Smooth muscle cell (in vitro differentiated cells): ENCODE results near the gene ASCC1. TPM values are rescaled to one million over a fixed set of nuclear protein-coding genes. Genes with fewer than 3 reads are reported as not detected.
"Not testable (repeated sequence)": the region's sequence is repeated elsewhere in the genome, so short reads cannot be mapped to it uniquely, and the experiment has no call there.

Experiments
- DNase-seq: peaks from one replicate; lab custom pipeline; 2025; ENCODE audit not compliant: unreplicated experiment; lab: John Stamatoyannopoulos, UW
- H2AFZ ChIP-seq: fragments of 200-600 bp; sonication (generic); 2 replicates; pipeline ENCODE4 v1.6.0; 2016; ENCODE audit warnings: antibody characterized with exemption, low read depth, mild to moderate bottlenecking
- H3F3A ChIP-seq: fragments of 200-600 bp; sonication (generic); 2 replicates; pipeline ENCODE4 v1.6.0; 2017; ENCODE audit warnings: antibody characterized with exemption, low read depth
- H3K27ac ChIP-seq: fragments of 200-600 bp; sonication (generic); 2 replicates; pipeline ENCODE4 v1.5.1; 2016; ENCODE audit warnings: low read depth, mild to moderate bottlenecking
- H3K27me3 ChIP-seq: fragments of 200-600 bp; sonication (generic); 2 replicates; pipeline ENCODE4 v1.6.1; 2016; ENCODE audit warnings: low read depth, mild to moderate bottlenecking
- H3K36me3 ChIP-seq: fragments of 200-600 bp; sonication (generic); 2 replicates; pipeline ENCODE4 v1.5.1; 2016; ENCODE audit warnings: low read depth
- H3K4me1 ChIP-seq: fragments of 200-600 bp; sonication (generic); 2 replicates; pipeline ENCODE4 v1.5.1; 2016; ENCODE audit warnings: low read depth
- H3K4me2 ChIP-seq: fragments of 200-600 bp; sonication (generic); 2 replicates; pipeline ENCODE4 v1.6.0; 2016; ENCODE audit warnings: mild to moderate bottlenecking
- H3K4me3 ChIP-seq: fragments of 200-600 bp; sonication (generic); 2 replicates; pipeline ENCODE4 v1.5.1; 2016; ENCODE audit warnings: mild to moderate bottlenecking
- H3K79me2 ChIP-seq: fragments of 200-600 bp; sonication (generic); 2 replicates; pipeline ENCODE4 v1.6.0; 2016; ENCODE audit warnings: low read depth, mild to moderate bottlenecking
- H3K9ac ChIP-seq: fragments of 200-600 bp; sonication (generic); 2 replicates; pipeline ENCODE4 v1.6.0; 2016; ENCODE audit warnings: low read depth
- H3K9me3 ChIP-seq: fragments of 200-600 bp; sonication (generic); replicated peaks from 2 replicates; pipeline ENCODE4 v1.5.1; 2016; ENCODE audit warnings: low read depth
- H4K20me1 ChIP-seq: fragments of 200-600 bp; sonication (generic); 2 replicates; pipeline ENCODE4 v1.6.0; 2016; ENCODE audit warnings: low read depth
- WGBS: methylation state at CpG from one replicate; pipeline ENCODE4 v1.1.7; 2016; ENCODE audit warnings: low lambda C conversion rate; 5-methylcytosine and 5-hydroxymethylcytosine counted together
- polyA plus RNA-seq: library from polyadenylated mRNA; unstranded; fragments of >200 nt; fragmentation: Nextera tagmentation; extraction: Ambion mirVana; gene quantifications from 2 replicates; pipeline ENCODE4 v1.2.1, GENCODE V29; 2016
- total RNA-seq: library from RNA; depleted of rRNA; stranded (reverse); fragments of >200 nt; gene quantifications from 2 replicates; pipeline ENCODE4 v1.2.3, GENCODE V29; 2014
- TF ChIP-seq, protein P1 (sequence below): fragments of 200-600 bp; sonication (generic); IDR thresholded peaks from 2 replicates; pipeline ENCODE4 v1.5.1; 2017; ENCODE audit warnings: borderline replicate concordance, mild to moderate bottlenecking, antibody characterized with exemption; ENCODE audit not compliant: insufficient read depth, poor library complexity, severe bottlenecking

The ASCC1 gene
- total and polyA plus RNA-seq, 2 experiments from 2014 or later: 24.0 to 28.1 TPM

DNA sequence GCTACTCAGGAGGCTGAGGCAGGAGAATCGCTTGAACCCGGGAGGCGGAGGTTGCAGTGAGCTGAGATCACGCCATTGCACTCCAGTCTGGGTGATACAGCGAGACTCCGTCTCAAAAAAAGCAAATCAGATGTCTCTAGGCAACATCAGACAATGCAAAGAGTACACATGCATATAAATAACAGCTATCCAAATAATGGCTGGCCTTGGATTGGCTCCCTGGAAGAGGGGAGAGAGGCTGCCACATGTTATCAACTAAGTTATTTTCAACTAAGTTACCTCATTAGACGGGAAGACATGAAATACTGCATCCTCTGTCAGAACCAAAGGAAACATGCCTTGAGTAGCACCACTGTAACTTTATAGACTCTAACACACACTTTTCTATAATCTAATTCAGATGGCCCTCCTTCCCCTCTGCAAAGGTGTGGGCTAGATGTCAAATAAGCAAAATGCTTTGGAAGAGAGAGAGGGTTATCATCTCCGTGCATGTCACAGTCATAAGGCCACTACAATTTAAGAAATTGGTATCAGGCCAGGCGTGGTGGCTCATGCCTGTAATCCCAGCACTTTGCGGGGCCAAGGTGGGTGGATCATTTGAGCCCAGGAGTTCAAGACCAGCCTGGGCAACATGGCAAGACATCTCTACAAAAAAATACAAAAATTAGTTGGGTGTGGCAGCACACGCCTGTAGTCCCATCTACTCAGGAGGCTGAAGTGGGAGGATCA lies 105.2 kb downstream of the ASCC1 start:
- Histone ChIP-seq H3K27me3 (no peaks in the 10 kb centered on the region), H3K9me3 (no peaks in the 10 kb centered on the region), H3F3A (no peaks in the 10 kb centered on the region), H3K4me2 (no peak overlapping the region), H3K4me1 (no peaks in the 10 kb centered on the region), H3K79me2 (no peaks in the 10 kb centered on the region), H3K9ac (no peak overlapping the region), H4K20me1 (no peaks in the 10 kb centered on the region), H2AFZ (no peak overlapping the region), H3K36me3 (peaks cover 2% of the 10 kb centered on the region), H3K4me3 (no peak overlapping the region), H3K27ac (no peak overlapping the region)
- no peak for DNase-seq
- 96% methylated on average over 11 of the region's 11 CpGs for WGBS
- TF ChIP-seq, protein P1, sequence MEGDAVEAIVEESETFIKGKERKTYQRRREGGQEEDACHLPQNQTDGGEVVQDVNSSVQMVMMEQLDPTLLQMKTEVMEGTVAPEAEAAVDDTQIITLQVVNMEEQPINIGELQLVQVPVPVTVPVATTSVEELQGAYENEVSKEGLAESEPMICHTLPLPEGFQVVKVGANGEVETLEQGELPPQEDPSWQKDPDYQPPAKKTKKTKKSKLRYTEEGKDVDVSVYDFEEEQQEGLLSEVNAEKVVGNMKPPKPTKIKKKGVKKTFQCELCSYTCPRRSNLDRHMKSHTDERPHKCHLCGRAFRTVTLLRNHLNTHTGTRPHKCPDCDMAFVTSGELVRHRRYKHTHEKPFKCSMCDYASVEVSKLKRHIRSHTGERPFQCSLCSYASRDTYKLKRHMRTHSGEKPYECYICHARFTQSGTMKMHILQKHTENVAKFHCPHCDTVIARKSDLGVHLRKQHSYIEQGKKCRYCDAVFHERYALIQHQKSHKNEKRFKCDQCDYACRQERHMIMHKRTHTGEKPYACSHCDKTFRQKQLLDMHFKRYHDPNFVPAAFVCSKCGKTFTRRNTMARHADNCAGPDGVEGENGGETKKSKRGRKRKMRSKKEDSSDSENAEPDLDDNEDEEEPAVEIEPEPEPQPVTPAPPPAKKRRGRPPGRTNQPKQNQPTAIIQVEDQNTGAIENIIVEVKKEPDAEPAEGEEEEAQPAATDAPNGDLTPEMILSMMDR: no peak

DNA sequence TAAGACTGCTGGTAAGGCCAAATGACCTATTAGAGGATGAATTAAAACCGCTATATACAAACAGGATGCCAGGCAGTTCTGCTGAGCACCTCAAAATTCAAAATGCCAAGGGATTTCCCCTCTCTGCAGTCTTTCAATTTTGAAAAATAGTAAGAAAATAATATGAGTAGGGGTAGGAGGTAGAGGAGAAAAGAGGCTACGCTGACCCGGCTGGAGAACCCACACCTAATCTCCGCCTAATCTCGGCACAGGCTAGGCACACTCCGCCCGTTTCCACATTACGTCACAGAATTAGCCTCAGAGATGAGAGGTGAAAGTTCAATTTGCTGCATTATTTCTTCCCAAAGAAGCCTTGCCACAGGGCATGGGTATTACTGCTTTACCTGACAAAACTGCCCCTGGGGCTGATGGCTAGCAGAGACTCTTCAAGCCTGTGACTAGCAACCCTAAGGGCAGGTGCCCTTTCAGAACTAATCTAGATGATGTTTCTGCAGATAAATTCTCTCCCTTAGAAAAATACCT lies 106.4 kb downstream of the ASCC1 start:
- H2AFZ ChIP-seq: no peak overlapping the region
- no peaks in the 10 kb centered on the region for H3K27me3 ChIP-seq
- H3K79me2 ChIP-seq: no peaks in the 10 kb centered on the region
- no peak overlapping the region for H3K9ac ChIP-seq
- no peaks in the 10 kb centered on the region for H3F3A ChIP-seq
- no peaks in the 10 kb centered on the region for H3K4me1 ChIP-seq
- H3K36me3 ChIP-seq: no peaks in the 10 kb centered on the region
- WGBS: 81% methylated on average over 8 of the region's 8 CpGs
- TF ChIP-seq, protein P1: no peak
- H3K4me2 ChIP-seq: no peak overlapping the region
- no peak overlapping the region for H3K27ac ChIP-seq
- H3K4me3 ChIP-seq: no peak overlapping the region
- DNase-seq: no peak
- H4K20me1 ChIP-seq: no peaks in the 10 kb centered on the region
- H3K9me3 ChIP-seq: no peaks in the 10 kb centered on the region

DNA sequence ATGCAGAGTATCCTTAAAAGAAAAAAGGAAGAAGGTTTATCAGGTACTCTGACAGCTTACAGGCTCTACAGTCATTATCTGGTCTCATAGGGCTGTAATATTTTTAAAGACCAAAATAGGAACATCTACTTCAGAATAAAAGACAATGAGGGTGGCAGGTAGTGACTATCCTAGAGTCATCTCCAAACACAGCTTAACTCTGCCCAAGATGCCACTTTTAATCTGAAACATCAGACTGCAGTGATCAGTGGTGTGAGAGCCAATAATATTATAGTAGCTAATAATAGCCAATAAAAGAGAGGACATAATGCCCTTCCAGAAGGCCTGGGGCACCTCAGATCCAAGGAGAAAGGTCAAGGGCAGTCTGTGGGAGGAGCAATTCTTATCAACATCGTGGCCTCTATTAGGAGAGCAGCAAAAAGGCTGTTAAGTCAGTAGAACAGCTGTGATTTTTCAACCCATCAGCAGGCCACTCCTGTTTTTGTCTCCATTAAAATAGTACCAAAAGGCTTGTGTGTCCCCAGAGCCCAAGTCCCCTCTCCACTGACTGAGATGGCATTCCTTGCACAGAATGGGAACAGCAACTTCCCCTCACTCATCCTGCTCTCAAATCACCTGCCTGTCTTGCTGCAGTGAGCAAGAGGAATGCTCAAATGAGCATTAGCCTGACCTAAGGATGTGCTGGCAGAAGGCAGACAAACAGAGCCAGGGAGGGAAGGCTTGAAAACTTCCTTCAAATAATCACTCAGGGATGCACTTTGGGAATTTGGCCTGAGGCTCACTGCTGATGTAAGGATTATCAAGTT lies 107.0 kb downstream of the ASCC1 start:
- Histone ChIP-seq H4K20me1 (no peaks in the 10 kb centered on the region), H3K4me1 (no peaks in the 10 kb centered on the region), H3K4me3 (no peak overlapping the region), H3K36me3 (no peaks in the 10 kb centered on the region), H3K4me2 (no peak overlapping the region), H3K27me3 (no peaks in the 10 kb centered on the region), H3F3A (no peaks in the 10 kb centered on the region), H3K79me2 (no peaks in the 10 kb centered on the region), H3K9me3 (no peaks in the 10 kb centered on the region), H2AFZ (no peak overlapping the region), H3K9ac (no peak overlapping the region), H3K27ac (no peak overlapping the region)
- TF ChIP-seq, protein P1: no peak
- 24% methylated on average over 1 of the region's 1 CpG for WGBS
- no peak for DNase-seq

DNA sequence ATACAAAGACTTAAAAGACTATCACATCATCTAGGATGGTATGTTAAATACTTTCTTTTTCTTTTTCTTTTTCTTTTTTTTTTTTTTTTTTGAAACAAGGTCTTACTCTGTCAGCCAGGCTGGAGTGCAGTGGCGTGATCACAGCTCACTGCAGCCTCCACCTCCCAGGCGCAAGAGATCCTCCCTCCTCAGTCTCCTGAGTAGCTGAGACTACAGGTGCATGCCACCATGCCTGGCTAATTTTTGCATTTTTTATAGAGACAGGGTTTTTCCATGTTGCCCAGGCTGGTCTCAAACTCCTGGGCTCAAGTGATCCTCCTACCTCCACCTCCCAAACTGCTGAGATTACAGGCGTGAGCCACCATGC lies 108.1 kb downstream of the ASCC1 start:
- H3K9me3 ChIP-seq, H2AFZ ChIP-seq, H3K4me2 ChIP-seq, H3K4me3 ChIP-seq, H3F3A ChIP-seq, H3K4me1 ChIP-seq, H4K20me1 ChIP-seq, H3K27me3 ChIP-seq, DNase-seq, H3K79me2 ChIP-seq, H3K36me3 ChIP-seq: not testable (repeated sequence)
- peak overlapping the region; percentile 72 for H3K27ac ChIP-seq
- 96% methylated on average over 3 of the region's 3 CpGs for WGBS
- peak overlapping the region; percentile 59 for H3K9ac ChIP-seq
